ENCODE results near the gene RAB6B.
"Not testable (repeated sequence)": the region's sequence is repeated elsewhere in the genome, so short reads cannot be mapped to it uniquely, and the experiment has no call there.

Gene RAB6B

GRCh38 chr3:133804896-133805295 lies 90.8 kb downstream of the RAB6B start:
- no peak for DNase-seq

GRCh38 chr3:133803469-133803868 lies 92.2 kb downstream of the RAB6B start:
- DNase-seq: no peak

DNA sequence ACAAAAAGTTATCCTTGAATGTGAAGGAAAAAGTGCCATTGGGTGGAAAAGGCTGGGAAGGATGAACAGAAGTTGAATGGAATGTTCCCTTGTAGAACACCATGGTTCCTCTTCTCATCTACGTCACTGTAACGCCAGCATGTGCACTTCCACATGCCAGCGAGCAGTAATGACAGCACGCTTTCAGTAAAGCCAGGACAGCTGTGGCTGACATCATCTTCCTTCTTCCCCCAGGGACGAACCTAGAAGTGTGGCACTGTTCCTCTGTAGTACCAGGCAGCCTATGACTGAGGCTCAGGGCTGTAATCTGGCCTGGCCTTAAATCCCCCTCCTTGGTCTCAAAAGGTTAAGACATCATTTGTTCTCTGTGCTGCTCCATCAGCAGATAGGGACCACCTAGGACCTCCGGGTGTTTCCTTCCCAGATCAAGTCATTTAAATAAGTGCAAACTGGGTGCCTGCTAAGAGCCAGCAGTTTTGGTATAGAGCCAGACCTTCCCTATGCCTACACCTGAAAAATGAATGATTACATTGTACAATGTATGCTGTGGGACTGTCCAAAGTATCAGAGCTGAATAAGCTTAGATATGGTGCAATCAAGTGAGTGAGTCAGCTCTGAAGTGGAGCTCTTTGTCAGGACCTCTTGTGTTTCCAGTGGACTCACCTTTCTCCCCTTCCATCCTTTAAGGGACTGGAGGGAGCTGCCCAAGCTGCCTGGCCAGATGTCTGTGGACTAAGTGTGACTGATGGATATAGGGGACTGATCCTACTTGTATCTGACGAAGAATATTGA lies 95.7 kb downstream of the RAB6B start:
- no peak for DNase-seq

DNA sequence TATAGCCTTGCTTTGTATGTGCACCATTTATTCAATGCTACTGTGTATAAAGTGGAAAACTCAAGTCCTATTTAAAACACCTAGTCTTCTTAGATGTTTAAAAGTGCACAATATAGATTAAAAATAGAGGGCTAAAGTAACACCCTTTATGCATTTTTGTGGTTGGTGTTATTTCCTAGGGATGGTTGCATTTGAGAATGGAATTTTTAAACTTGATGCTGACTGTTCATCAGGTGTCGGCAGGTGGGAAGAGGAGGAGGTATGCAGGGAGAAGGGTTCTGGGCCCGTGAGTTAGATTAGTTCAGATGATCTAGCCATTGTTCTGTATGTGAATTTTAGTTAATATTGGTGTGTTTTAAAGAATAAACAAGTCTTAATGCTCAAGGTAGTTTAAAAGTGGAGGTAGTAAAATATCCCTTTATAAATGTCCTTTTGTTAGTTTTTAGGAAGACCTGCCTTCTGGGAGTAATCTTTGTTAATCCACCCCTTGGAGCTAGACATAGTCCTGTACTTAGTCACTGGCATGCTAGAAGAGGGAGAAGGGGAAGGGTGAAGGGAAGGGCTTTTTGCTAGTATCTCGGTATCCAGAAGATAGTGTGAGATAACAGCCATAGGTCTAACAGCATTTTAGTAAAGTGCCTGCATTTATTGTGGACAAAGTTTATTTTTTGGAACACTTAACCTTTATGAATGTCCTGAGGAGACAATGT lies 98.1 kb downstream of the RAB6B start:
- no peak for DNase-seq

DNA sequence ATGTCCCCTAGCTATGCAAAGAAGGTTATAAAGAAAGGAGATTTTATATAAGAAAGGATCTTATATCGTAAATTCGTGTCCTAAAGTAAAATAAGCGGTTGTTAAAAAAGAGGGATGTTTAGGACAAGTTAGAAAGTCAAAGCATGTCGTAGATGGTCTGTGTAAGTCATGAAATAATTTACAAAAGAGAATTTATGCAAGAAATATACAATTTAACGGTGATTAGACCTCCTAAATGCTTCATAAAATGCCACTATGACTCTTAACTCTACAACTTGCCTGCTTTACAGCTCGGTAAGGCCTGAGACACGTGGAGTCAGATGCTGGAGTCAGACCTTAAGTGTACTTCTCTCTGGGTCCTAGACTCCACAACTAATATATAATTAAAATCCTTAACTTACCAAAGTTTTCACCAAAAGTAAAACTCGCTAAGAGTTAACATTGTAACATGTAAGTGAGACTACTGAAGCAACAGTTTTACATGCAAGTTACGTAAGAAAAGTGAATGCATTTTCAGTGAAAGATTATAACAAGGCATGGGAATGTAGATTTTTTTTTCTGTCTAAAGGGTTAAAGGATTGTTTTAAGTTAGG lies 103.4 kb downstream of the RAB6B start:
- no peak for DNase-seq

DNA sequence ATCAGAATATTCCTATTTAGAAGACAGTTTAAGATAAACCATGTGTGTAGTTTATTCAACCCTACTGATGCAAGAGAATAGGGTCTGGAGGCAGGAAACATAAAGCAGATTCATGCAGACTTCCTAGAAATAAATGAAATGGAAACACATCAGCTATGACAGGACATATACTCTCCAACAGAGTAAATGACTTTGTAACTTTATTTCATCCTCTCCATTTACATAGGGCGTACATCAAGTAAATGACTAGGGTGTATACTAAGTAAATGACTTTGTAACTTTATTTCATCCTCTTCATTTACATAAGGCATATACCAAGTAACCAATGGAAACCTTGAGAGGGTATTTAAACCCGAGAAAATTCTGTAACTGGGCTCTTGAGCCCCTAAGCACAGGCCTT lies 107.7 kb downstream of the RAB6B start:
- DNase-seq: no peak

GRCh38 chr3:133783762-133784161 lies 111.9 kb downstream of the RAB6B start:
- DNase-seq: no peak

DNA sequence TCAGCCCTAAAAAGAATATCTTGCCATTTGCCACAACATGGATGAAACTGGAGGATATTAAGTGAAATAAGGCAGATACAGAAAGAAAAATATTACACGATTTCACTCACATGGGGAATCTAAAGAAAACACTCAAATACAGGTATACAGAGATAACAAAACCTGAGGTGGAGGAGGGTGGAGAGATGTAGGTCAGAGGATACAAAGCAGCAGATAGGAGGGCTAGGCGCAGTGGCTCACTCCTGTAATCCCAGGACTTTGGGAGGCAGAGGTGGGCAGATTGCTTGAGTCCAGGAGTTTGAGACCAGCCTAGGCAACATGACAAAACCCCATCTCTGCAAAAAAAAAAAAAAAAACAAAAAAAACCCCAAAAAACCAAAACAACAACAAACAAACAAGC lies 113.2 kb downstream of the RAB6B start:
- no peak for DNase-seq

- no peak for DNase-seq
Measured at GRCh38 chr3:133781570-133781969, 114.1 kb downstream of the RAB6B start.

- DNase-seq: not testable (repeated sequence)
Measured at GRCh38 chr3:133780756-133781155, 114.9 kb downstream of the RAB6B start.

DNA sequence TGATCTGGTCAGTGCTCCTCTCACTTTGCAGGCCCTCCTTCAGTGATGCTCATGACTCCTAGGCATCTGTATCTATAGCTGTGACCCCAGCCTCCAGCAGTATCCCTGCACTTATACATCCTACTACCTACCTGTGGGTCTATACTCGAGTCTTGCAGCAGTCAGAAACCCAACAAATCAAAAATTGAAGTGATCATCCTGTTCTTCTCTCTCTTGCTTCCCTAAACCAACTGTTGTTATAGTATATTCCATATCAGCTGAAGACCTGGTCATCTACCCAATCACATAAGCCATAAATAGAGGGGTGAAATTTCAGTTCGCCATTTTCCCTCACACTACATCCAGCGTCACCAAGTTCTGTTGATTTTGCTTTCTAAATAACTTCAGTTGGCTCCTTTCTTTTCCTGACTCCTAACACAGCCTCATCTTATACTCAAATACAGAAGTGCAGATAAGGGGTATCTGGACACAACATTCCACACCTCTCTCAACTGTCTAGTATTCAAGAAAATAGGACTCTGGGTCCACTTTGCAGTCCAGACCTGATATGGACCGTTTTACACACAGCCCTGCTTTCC lies 116.0 kb downstream of the RAB6B start:
- DNase-seq: no peak

DNA sequence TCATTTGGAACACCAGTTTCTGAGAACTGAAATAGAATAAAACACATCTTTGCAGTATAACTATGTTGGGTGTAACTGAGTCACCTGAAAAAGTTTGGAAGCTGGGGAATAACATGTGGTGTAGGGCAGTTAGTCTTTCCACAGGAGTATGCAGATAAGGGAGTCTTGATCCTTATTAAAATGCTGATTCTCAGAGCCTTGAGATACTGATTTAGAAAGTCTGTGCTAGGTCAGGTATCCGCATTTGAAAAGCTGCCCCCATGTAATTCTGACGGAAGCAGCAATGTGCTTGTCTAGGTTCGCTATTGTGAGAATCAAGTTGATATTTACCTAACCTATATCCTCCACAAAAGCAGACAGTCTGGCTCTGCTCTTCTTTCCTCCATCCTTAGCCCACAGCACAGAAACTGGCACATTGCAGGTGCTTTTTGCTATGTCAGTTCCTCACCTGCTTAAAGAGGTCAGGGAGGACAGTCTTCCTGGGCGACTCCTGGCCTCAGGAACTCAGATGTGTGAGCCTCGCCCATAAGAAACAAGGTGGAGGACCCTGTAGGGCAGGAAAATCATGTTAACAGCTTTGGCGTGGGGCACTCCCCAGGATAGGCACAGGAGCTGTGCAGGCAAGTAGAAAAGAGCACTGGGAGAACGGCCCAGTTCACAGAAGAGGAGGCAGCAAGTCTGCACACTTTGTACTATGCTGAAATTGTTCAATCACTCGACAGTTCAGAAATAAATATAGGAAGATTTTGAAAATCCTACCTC lies 117.7 kb downstream of the RAB6B start:
- DNase-seq: no peak

DNA sequence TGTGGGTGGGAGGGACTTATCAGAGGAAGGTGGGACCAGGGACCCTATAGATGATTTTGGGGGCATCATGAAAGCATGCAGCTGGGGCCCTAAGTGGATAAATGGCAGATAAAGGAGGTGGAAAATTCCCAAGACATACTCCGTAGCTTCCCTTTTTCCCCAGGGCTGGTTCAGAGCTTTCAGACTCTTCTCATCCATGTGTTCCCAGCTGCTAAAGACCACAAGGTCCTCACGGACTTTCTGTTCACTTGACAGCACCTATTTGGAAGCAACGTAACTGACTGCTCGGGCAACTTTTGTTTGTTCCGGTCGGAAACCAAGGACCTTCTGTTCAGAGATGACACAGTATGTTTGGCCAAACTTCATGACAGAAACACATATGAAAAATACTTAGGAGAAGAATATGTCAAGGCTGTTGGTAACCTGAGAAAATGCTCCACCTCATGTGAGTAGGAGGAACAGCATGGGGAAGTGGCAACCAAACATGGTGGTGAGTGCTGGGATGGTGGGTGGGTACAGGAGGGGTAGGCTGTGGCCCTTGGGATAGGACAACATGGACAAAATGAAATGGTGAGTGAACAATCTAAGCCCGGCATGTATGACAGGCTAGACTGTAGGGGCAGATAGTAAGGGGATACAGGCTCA lies 118.8 kb downstream of the RAB6B start:
- no peak for DNase-seq

- no peak for DNase-seq
Measured at GRCh38 chr3:133775835-133776234, 119.8 kb downstream of the RAB6B start.

GRCh38 chr3:133775309-133775708 lies 120.4 kb downstream of the RAB6B start:
- no peak for DNase-seq

Data from NCI-H1105 (cell line).